Measurements from ENCODE around the gene MRPL19. TPM values are rescaled to one million over a fixed set of nuclear protein-coding genes. Genes with fewer than 3 reads are reported as not detected.

Gene MRPL19
- total and polyA plus RNA-seq, 2 of the 13 experiments (the other 11 are each of a cell fraction or from before 2014, with no cell fraction given) = 43.2 to 163 TPM

GRCh38 chr2:75609334-75609689 lies 37.3 kb upstream of the MRPL19 start:
- no peak overlapping the region for H3K4me3 ChIP-seq (replicated peaks in 1 of 3; ENCODE audit: insufficient read depth in 1 of 3, low read depth in 2 of 3, low read length in 3 of 3)
- H3K9me3 ChIP-seq (ENCODE audit: low read length) = no peaks in the 10 kb centered on the region
- no peak for FAIRE-seq
- TF ChIP-seq DPF2 (CRISPR knock-in tag; IDR thresholded peaks at IDR 0.05; ENCODE audit: borderline replicate concordance, low read depth) (no peak), ZNF414 (CRISPR knock-in tag; IDR thresholded peaks at IDR 0.05) (no peak), ZNF598 (CRISPR knock-in tag; IDR thresholded peaks at IDR 0.05; ENCODE audit: borderline replicate concordance) (0 out of 2 replicates have a peak, but pooled peaks have one; percentile 3), ZMAT3 (CRISPR knock-in tag; conservative IDR thresholded peaks at IDR 0.05) (no peak), THAP7 (CRISPR knock-in tag; IDR thresholded peaks at IDR 0.05) (no peak), ZNF510 (CRISPR knock-in tag; IDR thresholded peaks at IDR 0.05; ENCODE audit: low read depth) (no peak), ZNF629 (CRISPR knock-in tag; conservative IDR thresholded peaks at IDR 0.05) (no peak), HMG20A (CRISPR knock-in tag; IDR thresholded peaks at IDR 0.05; ENCODE audit: borderline replicate concordance) (no peak), BORCS8-MEF2B (CRISPR knock-in tag; IDR thresholded peaks at IDR 0.05) (no peak), POGK (CRISPR knock-in tag; conservative IDR thresholded peaks at IDR 0.05) (0 out of 2 replicates have a peak, but pooled peaks have one; percentile 4), NR3C1 (CRISPR knock-in tag; IDR thresholded peaks at IDR 0.05) (no peak), GATAD1 (CRISPR knock-in tag; IDR thresholded peaks at IDR 0.05) (no peak), SP140L (CRISPR knock-in tag; IDR thresholded peaks at IDR 0.05; ENCODE audit: borderline replicate concordance) (no peak), ZNF296 (CRISPR knock-in tag; conservative IDR thresholded peaks at IDR 0.05) (no peak), MXD1 (CRISPR knock-in tag; IDR thresholded peaks at IDR 0.05) (0 out of 2 replicates have a peak, but pooled peaks have one; percentile 3), ZNF691 (CRISPR knock-in tag; IDR thresholded peaks at IDR 0.05; ENCODE audit: borderline replicate concordance, low read depth) (no peak), LRRFIP1 (CRISPR knock-in tag; conservative IDR thresholded peaks at IDR 0.05) (no peak), NBN (conservative IDR thresholded peaks at IDR 0.05) (no peak)

More at GRCh38 chr2:75609334-75609689, 37.3 kb upstream of the MRPL19 start:
- Histone ChIP-seq H3K27ac (ENCODE audit: extremely low read length, insufficient read depth, low read length) (no peak overlapping the region), H3K4me2 (ENCODE audit: low read depth, low read length) (peak overlapping the region; percentile 79; the same call in 1 of the 2 replicates), H3K9ac (ENCODE audit: insufficient read depth, low read depth, low read length) (no peak overlapping the region), H3K36me3 (replicated peaks in 1 of 2; ENCODE audit: control insufficient read depth in 1 of 2, insufficient read depth in 2 of 2, low read length in 2 of 2) (no peaks in the 10 kb centered on the region), H3K4me1 (ENCODE audit: insufficient read depth, low read length) (peaks cover 71% of the 10 kb centered on the region), H3K27me3 (ENCODE audit: control insufficient read depth in 1 of 2, insufficient read depth in 2 of 2, low read length in 2 of 2) (no peaks in the 10 kb centered on the region; a peak in 1 of 5 replicates), H4K20me1 (ENCODE audit: insufficient read depth, low read length) (no peaks in the 10 kb centered on the region), H3K79me2 (ENCODE audit: insufficient read depth, low read length) (no peaks in the 10 kb centered on the region), H2AFZ (ENCODE audit: low read length) (no peak overlapping the region)
- ATAC-seq = no peak
- in situ Hi-C loops (cut with HindIII; ENCODE audit: extremely low pct_ligation_motif_present, low pct_unique_long_range_greater_than_20kb) = loop anchor here (5.0 to 25.0 kb wide), 4 partner anchors 37 to 547 kb away; no protein-coding TSS in a partner anchor
- intact Hi-C loops (cut with micrococcal nuclease; ENCODE audit: unreplicated experiment) = loop anchor here (1.0 to 2.0 kb wide), 5 partner anchors 19 to 145 kb away; partner anchors contain the start of gene EVA1A
- BruUV-seq (replicated peaks) = no TSS peak
- 26% methylated on average over 5 of the region's 5 CpGs for WGBS (ENCODE audit: low lambda C conversion rate)
- DNase-seq (ENCODE audit: low spot score) = no peak
- ChIA-PET POLR2A (interaction anchor here (0.9 to 1.6 kb wide), 7 partner anchors 19 to 143 kb away, joined by 3 to 18 read pairs (median 4); partner anchors contain the start of gene EVA1A), CTCF (ENCODE audit: low intra/inter-chr PET ratio, low total read pairs) (interaction anchor here (0.8 to 6.4 kb wide), 4 partner anchors 49 to 205 kb away, joined by 4 to 144 read pairs (median 11); partner anchors contain the start of gene EVA1A)

Data from HepG2 (cell line).